ENCODE data around the gene TMEM156.

The TMEM156 gene

GRCh38 chr4:39047681-39048080, 15.5 kb upstream of the TMEM156 start:
- no peak overlapping the region for H3K27ac ChIP-seq
- peaks cover 7% of the 10 kb centered on the region for H3K27me3 ChIP-seq
- peaks cover 22 to 29% of the 10 kb centered on the region in 2 experiments for H3K4me1 ChIP-seq (ENCODE audit: control insufficient read depth in 1 of 2, insufficient read depth in 1 of 2, low read depth in 1 of 2, low read length in 1 of 2)
- H3K4me3 ChIP-seq (ENCODE audit: low read depth in 1 of 2, low read length in 1 of 2), result no peak overlapping the region
- H3K36me3 ChIP-seq, result no peaks in the 10 kb centered on the region
- TF ChIP-seq CTCF (IDR thresholded peaks at IDR 0.05), result no peak
- H3K9me3 ChIP-seq, result no peaks in the 10 kb centered on the region

- H3K27ac ChIP-seq, result no peak overlapping the region
These were observed 14.0 kb upstream of the TMEM156 start for GRCh38 chr4:39046249-39046648.

GRCh38 chr4:39045827-39046221, 13.6 kb upstream of the TMEM156 start:
- H3K4me3 ChIP-seq (ENCODE audit: low read depth in 1 of 2, low read length in 1 of 2), result peak overlapping the region; percentile 70 to 87
- peaks cover 22 to 29% of the 10 kb centered on the region in 2 experiments for H3K4me1 ChIP-seq (ENCODE audit: control insufficient read depth in 1 of 2, insufficient read depth in 1 of 2, low read depth in 1 of 2, low read length in 1 of 2)
- H3K27me3 ChIP-seq, result peaks cover 7% of the 10 kb centered on the region
- H3K9me3 ChIP-seq, result no peaks in the 10 kb centered on the region
- no peak overlapping the region for H3K27ac ChIP-seq
- no peaks in the 10 kb centered on the region for H3K36me3 ChIP-seq
- no peak for TF ChIP-seq CTCF (IDR thresholded peaks at IDR 0.05)

More at GRCh38 chr4:39046249-39046648, 14.0 kb upstream of the TMEM156 start:
- Histone ChIP-seq H3K27me3 (peaks cover 7% of the 10 kb centered on the region), H3K9me3 (no peaks in the 10 kb centered on the region), H3K4me1 (ENCODE audit: control insufficient read depth in 1 of 2, insufficient read depth in 1 of 2, low read depth in 1 of 2, low read length in 1 of 2) (peaks cover 22 to 29% of the 10 kb centered on the region in 2 experiments), H3K36me3 (no peaks in the 10 kb centered on the region), H3K4me3 (ENCODE audit: low read depth in 1 of 2, low read length in 1 of 2) (peak overlapping the region in 1 of 2 experiments; percentile 87)
- TF ChIP-seq CTCF (IDR thresholded peaks at IDR 0.05), result no peak

- no peaks in the 10 kb centered on the region for H3K36me3 ChIP-seq
- peaks cover 22 to 29% of the 10 kb centered on the region in 2 experiments for H3K4me1 ChIP-seq (ENCODE audit: control insufficient read depth in 1 of 2, insufficient read depth in 1 of 2, low read depth in 1 of 2, low read length in 1 of 2)
- peak overlapping the region; percentile 70 to 87 for H3K4me3 ChIP-seq (ENCODE audit: low read depth in 1 of 2, low read length in 1 of 2)
- H3K27me3 ChIP-seq, result peaks cover 7% of the 10 kb centered on the region
- H3K27ac ChIP-seq, result peak overlapping the region; percentile 87
- peak; percentile 7 for TF ChIP-seq CTCF (IDR thresholded peaks at IDR 0.05)
- H3K9me3 ChIP-seq, result no peaks in the 10 kb centered on the region
These were observed 13.0 kb upstream of the TMEM156 start for GRCh38 chr4:39044956-39045826.

GRCh38 chr4:39044364-39044955, 12.3 kb upstream of the TMEM156 start:
- Histone ChIP-seq H3K9me3 (no peaks in the 10 kb centered on the region), H3K27ac (peak overlapping the region; percentile 87), H3K36me3 (no peaks in the 10 kb centered on the region), H3K27me3 (peaks cover 7% of the 10 kb centered on the region), H3K4me3 (ENCODE audit: low read depth in 1 of 2, low read length in 1 of 2) (peak overlapping the region; percentile 70 to 87), H3K4me1 (ENCODE audit: control insufficient read depth in 1 of 2, insufficient read depth in 1 of 2, low read depth in 1 of 2, low read length in 1 of 2) (peaks cover 22 to 29% of the 10 kb centered on the region in 2 experiments)
- TF ChIP-seq CTCF (IDR thresholded peaks at IDR 0.05), result no peak
